Heart right ventricle (tissue), 16 donors: ENCODE data around the gene STAG1. TPM values are rescaled to one million over a fixed set of nuclear protein-coding genes. Genes with fewer than 3 reads are reported as not detected.

ENCODE experiments used
- ATAC-seq, 8 donors: fragments of 200-7000 bp; cut with Tn5 transposase; one replicate each; pipeline ENCODE4 v1.9.1; 2020; ENCODE audit warnings: mild to moderate bottlenecking in 8 of 8, moderate library complexity in 8 of 8, moderate number of reproducible peaks in 1 of 8
- DNase-seq, 2 donors: peaks; one replicate each; pipeline ENCODE4 v3.0.0-alpha.2; 2020
- H3K27ac ChIP-seq, 10 donors: fragments of 200-600 bp; sonication (generic) in 2 of 10; one replicate each; pipeline versions ENCODE4 v1.5.0 to v1.8.0; 2020 to 2022; ENCODE audit warnings: mild to moderate bottlenecking in 3 of 10
- H3K27me3 ChIP-seq, 7 donors: fragments of 200-600 bp; one replicate each; pipeline ENCODE4 v1.8.0; 2021 to 2022; ENCODE audit warnings: mild to moderate bottlenecking in 2 of 7
- H3K36me3 ChIP-seq, 9 donors: fragments of 200-600 bp; sonication (generic) in 1 of 9; one replicate each; pipeline versions ENCODE4 v1.5.0 to v1.8.0; 2020 to 2022; ENCODE audit warnings: mild to moderate bottlenecking in 2 of 9
- H3K4me1 ChIP-seq, 9 donors: fragments of 200-600 bp; sonication (generic) in 1 of 9; one replicate each; pipeline versions ENCODE4 v1.5.0 to v1.8.0; 2020 to 2022; ENCODE audit warnings: mild to moderate bottlenecking in 4 of 9
- H3K4me3 ChIP-seq, 10 donors: fragments of 200-600 bp; sonication (generic) in 2 of 10; one replicate each; pipeline versions ENCODE4 v1.5.0 to v1.8.0; 2020 to 2022; ENCODE audit warnings: mild to moderate bottlenecking in 7 of 10, moderate library complexity in 2 of 10
- H3K9me3 ChIP-seq, 11 donors: fragments of 200-600 bp in 10 of 11; sonication (generic) in 2 of 11; one replicate each; pipeline versions ENCODE4 v1.5.0 to v1.8.0; 2013 to 2022; ENCODE audit warnings: mild to moderate bottlenecking in 2 of 11, control low read depth in 1 of 11, moderate library complexity in 1 of 11
- WGBS, 2 donors: extraction: QIAGEN DNeasy Blood & Tissue Kit; methylation state at CpG; one replicate each; pipeline ENCODE4 v1.1.7; 2013; ENCODE audit warnings: inconsistent platforms in 1 of 2; 5-methylcytosine and 5-hydroxymethylcytosine counted together
- intact Hi-C, 10 donors: fragments of 100-400 bp; cut with DNase I; formaldehyde crosslinking; loops; one replicate each; pipeline versions ENCODE4 v1.11.1 to v1.14.2; 2022
- polyA plus RNA-seq, 2 donors: library from polyadenylated mRNA; stranded (reverse); fragments of 200-250 nt; gene quantifications; one replicate each; pipeline ENCODE4 v1.2.3, GENCODE V29; 2013
- total RNA-seq, 10 donors: library from RNA; stranded (reverse); fragmentation: NEBNext Ultra II Directional in 3 of 10; extraction: Animal tissue kit (Norgen Biotek cat#: 25700) in 3 of 10; gene quantifications; one replicate each; pipeline versions ENCODE4 v1.2.1 to v1.2.4, GENCODE V29; 2021 to 2023
- TF ChIP-seq, protein P1 (sequence below), 9 donors: fragments of 200-600 bp; sonication (generic) in 2 of 9; IDR thresholded peaks; one replicate each; pipeline versions ENCODE4 v1.5.0 to v1.8.0; 2021 to 2022; ENCODE audit warnings: antibody characterized with exemption in 9 of 9, mild to moderate bottlenecking in 5 of 9, moderate library complexity in 1 of 9
- donor health status: Arrhythmogenic right ventricular cardiomyopathy.
- donor health status: ischemic (EF 13 %, LVEDD 7.1; RV severe dilation, severe dysfunction).
- donor health status: healthy with polysubstance abuse.
- donor health status: DM: no; HTN: yes; CAD: no.
- donor health status: DM: no; HTN: no; CAD: no.
- donor health status: ischemic (EF 25% LVEDD 6.9; RV normal size, moderate dysfunction).
- donor health status: ischemic (EF 25% LVEDD 5.7; RV mildly dilated, moderate dysfunction).
- donor health status: healthy.
- donor health status: DM: yes; HTN: yes; CAD: no.
- donor health status: Ischemic cardiomyopathy.
- donor health status: ischemic (EF 35%, LVEDD 5.7; RV mildly dilated, moderate dysfunction).
- donor health status: nonischemic (EF 11% LVEDD 7.7; RV severe dilation, severe dysfunction).
- donor health status: DM: yes; HTN: yes; CAD: no.
- donor health status: PGD.
- donor health status: ischemic (EF 29% LVEDD 5.4; RV normal size, mild dysfunction).
- donor health status: nonischemic (EF 23%, LVEDD 6.1; RV moderate dilation, normal function).

Gene STAG1
- total and polyA plus RNA-seq, 12 donors, result 8.0 to 27.6 (median 19.6) TPM

GRCh38 chr3:136465296-136465695, 286.9 kb downstream of the STAG1 start:
- no peak for ATAC-seq
- TF ChIP-seq, protein P1, sequence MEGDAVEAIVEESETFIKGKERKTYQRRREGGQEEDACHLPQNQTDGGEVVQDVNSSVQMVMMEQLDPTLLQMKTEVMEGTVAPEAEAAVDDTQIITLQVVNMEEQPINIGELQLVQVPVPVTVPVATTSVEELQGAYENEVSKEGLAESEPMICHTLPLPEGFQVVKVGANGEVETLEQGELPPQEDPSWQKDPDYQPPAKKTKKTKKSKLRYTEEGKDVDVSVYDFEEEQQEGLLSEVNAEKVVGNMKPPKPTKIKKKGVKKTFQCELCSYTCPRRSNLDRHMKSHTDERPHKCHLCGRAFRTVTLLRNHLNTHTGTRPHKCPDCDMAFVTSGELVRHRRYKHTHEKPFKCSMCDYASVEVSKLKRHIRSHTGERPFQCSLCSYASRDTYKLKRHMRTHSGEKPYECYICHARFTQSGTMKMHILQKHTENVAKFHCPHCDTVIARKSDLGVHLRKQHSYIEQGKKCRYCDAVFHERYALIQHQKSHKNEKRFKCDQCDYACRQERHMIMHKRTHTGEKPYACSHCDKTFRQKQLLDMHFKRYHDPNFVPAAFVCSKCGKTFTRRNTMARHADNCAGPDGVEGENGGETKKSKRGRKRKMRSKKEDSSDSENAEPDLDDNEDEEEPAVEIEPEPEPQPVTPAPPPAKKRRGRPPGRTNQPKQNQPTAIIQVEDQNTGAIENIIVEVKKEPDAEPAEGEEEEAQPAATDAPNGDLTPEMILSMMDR (IDR thresholded peaks at IDR 0.05), result no peak
- DNase-seq, result no peak
- Histone ChIP-seq H3K9me3 (peaks cover 0 to 26% (median 3%) of the 10 kb centered on the region in 11 donors), H3K36me3 (peaks cover 0 to 34% (median 11%) of the 10 kb centered on the region in 9 donors), H3K27me3 (no peaks in the 10 kb centered on the region), H3K4me3 (no peak overlapping the region), H3K4me1 (no peaks in the 10 kb centered on the region), H3K27ac (no peak overlapping the region)
- 97% methylated on average over 5 of the region's 5 CpGs for WGBS, 2 donors
- intact Hi-C loops, result no loop called here

DNA sequence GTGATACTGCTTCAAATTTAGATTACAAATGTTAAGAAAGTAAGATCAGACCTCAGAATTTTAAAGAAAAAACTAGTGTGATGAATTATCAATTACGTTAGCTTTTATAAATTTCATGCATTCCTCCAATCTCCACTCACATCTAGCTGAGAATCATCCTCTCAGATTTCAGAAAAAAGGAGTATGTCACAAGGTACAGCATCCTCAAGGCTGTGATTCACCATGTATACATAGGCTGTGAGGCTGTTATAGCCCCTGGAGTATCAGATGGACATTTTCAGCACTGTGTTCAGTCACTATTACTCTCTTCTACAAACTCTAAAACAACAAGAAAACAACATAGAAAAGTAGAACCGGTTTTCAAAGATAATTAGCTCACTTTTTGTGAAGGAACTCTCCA, 287.7 kb downstream of the STAG1 start:
- TF ChIP-seq, protein P1 (IDR thresholded peaks at IDR 0.05), result no peak
- Histone ChIP-seq H3K27me3 (no peaks in the 10 kb centered on the region), H3K4me3 (no peak overlapping the region), H3K36me3 (peaks cover 0 to 35% (median 11%) of the 10 kb centered on the region in 9 donors), H3K27ac (no peak overlapping the region), H3K9me3 (peaks cover 0 to 18% (median 3%) of the 10 kb centered on the region in 11 donors), H3K4me1 (no peaks in the 10 kb centered on the region)
- 89 to 93% methylated on average over 2 of the region's 2 CpGs for WGBS, 2 donors
- intact Hi-C loops, result no loop called here
- DNase-seq (no peak), ATAC-seq (no peak)

DNA sequence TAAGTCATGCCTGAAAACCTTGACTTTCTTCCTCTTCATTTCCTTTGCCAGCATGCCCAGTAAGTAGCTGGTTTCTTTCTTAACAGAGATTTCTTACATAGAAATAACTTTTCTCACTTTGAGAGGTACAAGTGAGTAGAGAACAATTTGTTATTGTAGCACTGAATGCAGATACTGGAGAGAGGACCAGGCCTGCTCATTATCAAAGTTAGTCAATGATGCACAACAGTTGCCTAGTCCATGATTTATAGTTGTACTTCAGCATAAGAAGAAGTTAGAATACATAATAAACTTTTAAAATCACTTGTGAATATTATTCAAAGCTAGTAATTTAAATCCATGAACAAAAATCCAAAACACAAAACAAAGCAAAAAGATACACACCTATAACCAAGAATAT, 289.0 kb downstream of the STAG1 start:
- TF ChIP-seq, protein P1 (IDR thresholded peaks at IDR 0.05), result no peak
- peaks cover 0 to 28% (median 3%) of the 10 kb centered on the region in 11 donors for H3K9me3 ChIP-seq
- no peak overlapping the region for H3K4me3 ChIP-seq
- no peak for DNase-seq
- no peaks in the 10 kb centered on the region for H3K27me3 ChIP-seq
- intact Hi-C loops, result no loop called here
- ATAC-seq, result no peak
- H3K36me3 ChIP-seq, result peaks cover 0 to 48% (median 11%) of the 10 kb centered on the region in 9 donors
- H3K27ac ChIP-seq, result no peak overlapping the region
- H3K4me1 ChIP-seq, result no peaks in the 10 kb centered on the region

DNA sequence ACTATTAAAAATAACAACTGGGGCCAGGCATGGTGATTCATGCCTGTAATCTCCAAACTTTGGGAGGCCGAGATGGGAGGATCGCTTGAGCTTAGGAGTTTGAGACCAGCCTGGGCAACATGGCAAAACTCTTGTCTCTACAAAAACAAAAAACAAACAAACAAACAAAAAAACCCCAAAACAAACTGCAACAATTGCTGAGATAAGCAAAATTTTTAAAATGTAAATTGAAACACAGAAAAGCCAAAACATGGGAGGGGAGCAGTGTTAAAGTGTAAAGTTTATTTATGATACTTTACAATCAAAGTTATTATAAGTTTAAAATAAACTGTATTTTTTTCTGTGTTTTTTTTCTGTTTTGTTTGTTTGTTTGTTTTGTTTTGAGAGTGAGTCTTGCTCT, 294.4 kb downstream of the STAG1 start:
- no peak for DNase-seq
- peaks cover 0 to 55% (median 27%) of the 10 kb centered on the region in 11 donors for H3K9me3 ChIP-seq
- WGBS, 2 donors, result 97% methylated on average over 2 of the region's 2 CpGs
- no peak overlapping the region for H3K27ac ChIP-seq
- no peak overlapping the region for H3K4me3 ChIP-seq
- peaks cover 0 to 81% (median 19%) of the 10 kb centered on the region in 9 donors for H3K36me3 ChIP-seq
- H3K27me3 ChIP-seq, result no peaks in the 10 kb centered on the region
- TF ChIP-seq, protein P1 (IDR thresholded peaks at IDR 0.05), result no peak
- intact Hi-C loops, result no loop called here
- H3K4me1 ChIP-seq, result no peaks in the 10 kb centered on the region
- no peak for ATAC-seq
